Effector CD4-positive, alpha-beta T cell (primary cell): ENCODE results near the gene HSPA6.
"Not testable (repeated sequence)": the region's sequence is repeated elsewhere in the genome, so short reads cannot be mapped to it uniquely, and the experiment has no call there.

Source experiments
- DNase-seq: peaks from one replicate; pipeline ENCODE4 v3.0.0-alpha.2; 2020

Gene HSPA6

DNA sequence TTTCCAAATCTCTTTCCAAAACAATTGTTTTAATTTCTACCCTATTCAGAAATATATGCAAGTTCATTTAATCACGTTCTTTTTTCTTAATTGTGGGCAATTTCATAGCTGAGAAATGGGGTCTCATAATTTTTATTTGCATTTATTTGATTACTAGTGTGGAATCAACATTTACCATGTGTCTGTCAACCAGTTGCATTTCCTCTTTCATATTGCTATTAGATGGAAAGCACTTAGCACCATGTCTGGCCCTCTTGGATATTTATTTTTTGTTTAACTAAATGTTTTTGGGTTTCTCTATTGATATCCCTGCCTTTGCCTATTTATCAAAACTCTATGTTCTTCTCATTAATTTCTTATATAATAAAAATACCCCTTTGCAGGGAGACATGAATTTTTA, 39.2 kb downstream of the HSPA6 start:
- not testable (repeated sequence) for DNase-seq

DNA sequence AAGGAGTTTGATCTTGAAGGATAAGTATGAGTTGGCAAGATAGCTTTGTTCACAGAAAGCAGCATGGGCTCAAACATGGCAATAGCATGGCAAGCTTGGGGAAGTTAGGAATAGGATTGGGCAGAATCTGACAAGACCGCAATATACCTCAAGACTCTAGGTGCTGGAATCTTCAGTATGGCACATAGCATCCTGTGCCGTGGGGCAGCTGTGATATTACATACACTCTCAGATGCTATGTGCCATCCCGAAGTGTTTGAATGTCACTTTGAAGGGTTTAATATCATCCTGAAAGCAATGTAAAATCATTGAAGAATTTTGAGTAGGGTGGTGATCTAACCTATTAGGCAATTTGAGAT, 42.2 kb downstream of the HSPA6 start:
- not testable (repeated sequence) for DNase-seq

DNA sequence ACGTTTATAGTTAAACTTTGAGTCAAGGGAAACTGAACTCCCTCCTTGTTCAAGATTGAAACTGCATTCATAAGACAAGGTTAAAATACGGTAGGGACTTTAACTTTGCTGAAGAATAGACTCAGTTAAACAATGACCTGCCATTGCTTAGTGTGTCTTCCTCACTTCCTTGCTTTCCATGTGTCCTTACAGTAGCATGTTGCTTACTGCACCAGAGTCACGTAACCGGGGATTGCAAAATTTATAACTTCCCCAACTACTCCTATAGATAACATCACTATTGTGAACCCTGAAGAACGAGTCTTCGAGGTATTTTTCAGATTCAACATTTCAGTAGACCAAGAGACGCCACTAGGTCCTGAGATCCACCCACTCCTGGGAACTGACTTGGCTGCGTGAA, 47.4 kb downstream of the HSPA6 start:
- not testable (repeated sequence) for DNase-seq
